IMR-90 (cell line): ENCODE data around the gene RASSF7. TPM values are rescaled to one million over a fixed set of nuclear protein-coding genes. Genes with fewer than 3 reads are reported as not detected.

Experiments used
- ATAC-seq: fragments of 200-7000 bp; cut with Tn5 transposase; 2 replicates; pipeline ENCODE4 v1.9.1; 2020; ENCODE audit warnings: low read depth, mild to moderate bottlenecking, moderate library complexity
- BruUV-seq: library from RNA; stranded (reverse); fragments of 400-500 nt; replicated peaks from 2 replicates; lab custom pipeline; 2021; lab: Mats Ljungman, UMichigan
- CTCF ChIA-PET: fragments of 300-600 bp; formaldehyde crosslinking; extraction: SDS; loops from one replicate; lab custom pipeline; 2021; ENCODE audit warnings: antibody characterized with exemption; lab: Yijun Ruan, JAX
- POLR2A ChIA-PET: fragments of 300-600 bp; sonication (Branson Sonifier 250); formaldehyde crosslinking; loops from one replicate; lab custom pipeline; 2022; ENCODE audit warnings: antibody characterized with exemption; ENCODE audit not compliant: unreplicated experiment; lab: Charles Lee
- DNase-seq: peaks from one replicate; pipeline ENCODE4 v3.0.0; 2013
- H2AFZ ChIP-seq: replicated peaks from 2 replicates; pipeline ENCODE3; 2013; ENCODE audit warnings: low read length, mild to moderate bottlenecking; ENCODE audit not compliant: poor library complexity
- H2AK5ac ChIP-seq: 2 replicates; pipeline ENCODE4 v1.6.1; 2013; ENCODE audit warnings: low read depth, low read length, inconsistent platforms
- H2AK9ac ChIP-seq: replicated peaks from 2 replicates; pipeline ENCODE3; 2013; ENCODE audit warnings: mild to moderate bottlenecking, low read depth, low read length, moderate library complexity; ENCODE audit not compliant: poor library complexity
- H2BK120ac ChIP-seq: 2 replicates; pipeline ENCODE4 v1.6.1; 2013; ENCODE audit warnings: low read depth, low read length, inconsistent platforms
- H2BK15ac ChIP-seq: 3 replicates; pipeline ENCODE4 v1.6.1; 2013; ENCODE audit warnings: low read depth, low read length, inconsistent platforms
- H2BK20ac ChIP-seq: 2 replicates; pipeline ENCODE4 v1.6.1; 2013; ENCODE audit warnings: low read depth, mild to moderate bottlenecking, inconsistent platforms, low read length, moderate library complexity
- H2BK5ac ChIP-seq: 2 replicates; pipeline ENCODE4 v1.6.1; 2013; ENCODE audit warnings: mild to moderate bottlenecking, low read depth, low read length, inconsistent platforms; ENCODE audit not compliant: poor library complexity, severe bottlenecking
- H3K14ac ChIP-seq: replicated peaks from 2 replicates; pipeline ENCODE4 v1.6.1; 2013; ENCODE audit warnings: low read depth, low read length, inconsistent platforms
- H3K18ac ChIP-seq: 2 replicates; pipeline ENCODE4 v1.6.1; 2013; ENCODE audit warnings: low read depth, low read length, control low read depth
- H3K23ac ChIP-seq: 2 replicates; pipeline ENCODE4 v1.6.1; 2013; ENCODE audit warnings: low read depth, low read length, inconsistent platforms
- H3K27ac ChIP-seq: 2 replicates; pipeline ENCODE4 v1.5.1; 2013; ENCODE audit warnings: mild to moderate bottlenecking, control low read depth, low read length; ENCODE audit not compliant: insufficient read depth
- H3K27me3 ChIP-seq: 2 replicates; pipeline ENCODE4 v1.6.1; 2013; ENCODE audit warnings: low read length; ENCODE audit not compliant: control insufficient read depth, insufficient read depth
- H3K36me3 ChIP-seq: 2 replicates; pipeline ENCODE4 v1.6.1; 2013; ENCODE audit warnings: low read length, mixed read lengths; ENCODE audit not compliant: control insufficient read depth, insufficient read depth
- H3K4ac ChIP-seq: 2 replicates; pipeline ENCODE4 v1.6.1; 2013; ENCODE audit warnings: low read depth, low read length, inconsistent platforms
- H3K4me1 ChIP-seq: 2 replicates; pipeline ENCODE4 v1.6.1; 2013; ENCODE audit warnings: low read length, mixed read lengths; ENCODE audit not compliant: control insufficient read depth, insufficient read depth
- H3K4me2 ChIP-seq: 2 replicates; pipeline ENCODE4 v1.6.1; 2013; ENCODE audit warnings: low read depth, mild to moderate bottlenecking, control low read depth, low read length, moderate library complexity
- H3K4me3 ChIP-seq: 2 replicates; pipeline ENCODE4 v1.5.1; 2013; ENCODE audit warnings: low read depth, mild to moderate bottlenecking, control low read depth, low read length, moderate library complexity; ENCODE audit not compliant: insufficient read depth
- H3K56ac ChIP-seq: 2 replicates; pipeline ENCODE4 v1.6.1; 2013; ENCODE audit warnings: low read length, inconsistent platforms; ENCODE audit not compliant: insufficient read depth; ENCODE audit errors: extremely low read depth
- H3K79me1 ChIP-seq, 2 experiments: 2 replicates each; pipeline ENCODE4 v1.6.1; 2013; ENCODE audit warnings: low read length in 2 of 2, inconsistent platforms in 1 of 2, low read depth in 1 of 2
- H3K9ac ChIP-seq: 2 replicates; pipeline ENCODE4 v1.6.1; 2013; ENCODE audit warnings: low read depth, low read length, control low read depth
- H3K9me1 ChIP-seq: 2 replicates; pipeline ENCODE4 v1.6.1; 2013; ENCODE audit warnings: low read length, inconsistent platforms; ENCODE audit not compliant: insufficient read depth
- H3K9me3 ChIP-seq: 2 replicates; pipeline ENCODE4 v1.6.1; 2013; ENCODE audit warnings: low read length; ENCODE audit not compliant: control insufficient read depth, insufficient read depth
- H4K20me1 ChIP-seq: 2 replicates; pipeline ENCODE4 v1.6.1; 2013; ENCODE audit warnings: low read length, inconsistent platforms; ENCODE audit not compliant: insufficient read depth
- H4K5ac ChIP-seq: 2 replicates; pipeline ENCODE4 v1.6.1; 2013; ENCODE audit warnings: mild to moderate bottlenecking, low read depth, low read length, control low read depth
- H4K8ac ChIP-seq, 2 experiments: 2 replicates each; pipeline ENCODE4 v1.6.1; 2013; ENCODE audit warnings: low read depth in 2 of 2, low read length in 2 of 2, control low read depth in 1 of 2, inconsistent platforms in 1 of 2
- H4K91ac ChIP-seq: 2 replicates; pipeline ENCODE4 v1.6.1; 2013; ENCODE audit warnings: low read depth, low read length, inconsistent platforms; ENCODE audit not compliant: insufficient read depth
- BHLHE40 ChIP-seq: fragments of 150-350 bp; IDR thresholded peaks from 2 replicates; pipeline ENCODE4 v1.6.1; 2016; ENCODE audit warnings: mild to moderate bottlenecking, low read depth, low read length
- CEBPB ChIP-seq: IDR thresholded peaks from 2 replicates; pipeline ENCODE4 v1.6.1; 2012; ENCODE audit warnings: low read depth, low read length, improper control_type of control experiment
- CHD1 ChIP-seq: IDR thresholded peaks from 2 replicates; pipeline ENCODE4 v1.6.1; 2012; ENCODE audit warnings: low read depth, low read length, improper control_type of control experiment
- FOS ChIP-seq: fragments of 150-350 bp; IDR thresholded peaks from 2 replicates; pipeline ENCODE4 v1.6.1; 2016; ENCODE audit warnings: low read depth, low read length
- MAFK ChIP-seq: IDR thresholded peaks from 2 replicates; pipeline ENCODE4 v1.6.1; 2012; ENCODE audit warnings: low read depth, low read length, improper control_type of control experiment
- MAZ ChIP-seq: IDR thresholded peaks from 2 replicates; pipeline ENCODE4 v1.6.1; 2012; ENCODE audit warnings: low read depth, mild to moderate bottlenecking, low read length, improper control_type of control experiment, moderate library complexity, borderline replicate concordance
- MXI1 ChIP-seq: IDR thresholded peaks from 2 replicates; pipeline ENCODE4 v1.6.1; 2012; ENCODE audit warnings: low read depth, mild to moderate bottlenecking, low read length, moderate library complexity, borderline replicate concordance
- NFE2L2 ChIP-seq: fragments of 150-350 bp; IDR thresholded peaks from 2 replicates; pipeline ENCODE4 v1.6.1; 2016; ENCODE audit warnings: low read depth, mild to moderate bottlenecking, low read length
- POLR2A ChIP-seq: IDR thresholded peaks from 2 replicates; pipeline ENCODE4 v1.6.1; 2012; ENCODE audit warnings: mild to moderate bottlenecking, low read depth, low read length
- RAD21 ChIP-seq: IDR thresholded peaks from 2 replicates; pipeline ENCODE4 v1.6.1; 2012; ENCODE audit warnings: low read length, improper control_type of control experiment
- RCOR1 ChIP-seq: IDR thresholded peaks from 2 replicates; pipeline ENCODE4 v1.6.1; 2012; ENCODE audit warnings: mild to moderate bottlenecking, low read length, improper control_type of control experiment; ENCODE audit not compliant: insufficient replicate concordance
- RFX5 ChIP-seq: IDR thresholded peaks from 2 replicates; pipeline ENCODE4 v1.8.0; 2012; ENCODE audit warnings: low read depth, mild to moderate bottlenecking, low read length, moderate library complexity
- SMC3 ChIP-seq: fragments of 150-350 bp; IDR thresholded peaks from 2 replicates; pipeline ENCODE4 v1.6.1; 2016; ENCODE audit warnings: low read depth, mild to moderate bottlenecking, antibody characterized with exemption, low read length, moderate library complexity
- WGBS, 2 experiments: methylation state at CpG; one replicate each; pipeline versions ENCODE4 v1.1.5 to v1.1.7; 2013; ENCODE audit warnings: missing lambda C conversion rate in 2 of 2; ENCODE audit not compliant: insufficient read length in 1 of 2; ENCODE audit errors: extremely low coverage in 2 of 2; 5-methylcytosine and 5-hydroxymethylcytosine counted together
- dilution Hi-C: fragments of 300-500 bp; cut with HindIII; formaldehyde crosslinking; loops from one replicate; pipeline ENCODE4 v1.14.3; 2018; ENCODE audit warnings: low sequenced_read_pairs; ENCODE audit not compliant: unreplicated experiment
- in situ Hi-C: fragments of 300-500 bp; cut with MboI; formaldehyde crosslinking; loops from 3 replicates; pipeline ENCODE4 v1.14.3; 2019; ENCODE audit warnings: low sequenced_read_pairs, inconsistent platforms, mixed read lengths
- intact Hi-C: fragments of 100-400 bp; cut with micrococcal nuclease; formaldehyde crosslinking; loops from 2 replicates; pipeline ENCODE4 v1.10.0; 2022
- polyA plus RNA-seq, 3 experiments: library from polyadenylated mRNA; depleted of rRNA; stranded (reverse); fragments of >200 nt; gene quantifications; 2 replicates each; pipeline ENCODE4 v1.2.3, GENCODE V29; 2012; ENCODE audit warnings: low replicate concordance in 1 of 3
- total RNA-seq: library from RNA; depleted of rRNA; stranded (reverse); fragments of >200 nt; gene quantifications from 2 replicates; pipeline ENCODE4 v1.2.3, GENCODE V29; 2012
- TF ChIP-seq, protein P1 (sequence below): fragments of 150-350 bp; IDR thresholded peaks from 2 replicates; pipeline ENCODE4 v1.6.1; 2017; ENCODE audit warnings: mild to moderate bottlenecking, antibody characterized with exemption, low read length, low read depth
- TF ChIP-seq, protein P2 (sequence below): conservative IDR thresholded peaks from 2 replicates; pipeline ENCODE4 v1.5.1; 2012; ENCODE audit warnings: mild to moderate bottlenecking, low read depth, low read length, improper control_type of control experiment

Gene RASSF7
- total and polyA plus RNA-seq, 2 of the 4 experiments (the other 2 are of a cell fraction), result 6.8 to 18.5 TPM

DNA sequence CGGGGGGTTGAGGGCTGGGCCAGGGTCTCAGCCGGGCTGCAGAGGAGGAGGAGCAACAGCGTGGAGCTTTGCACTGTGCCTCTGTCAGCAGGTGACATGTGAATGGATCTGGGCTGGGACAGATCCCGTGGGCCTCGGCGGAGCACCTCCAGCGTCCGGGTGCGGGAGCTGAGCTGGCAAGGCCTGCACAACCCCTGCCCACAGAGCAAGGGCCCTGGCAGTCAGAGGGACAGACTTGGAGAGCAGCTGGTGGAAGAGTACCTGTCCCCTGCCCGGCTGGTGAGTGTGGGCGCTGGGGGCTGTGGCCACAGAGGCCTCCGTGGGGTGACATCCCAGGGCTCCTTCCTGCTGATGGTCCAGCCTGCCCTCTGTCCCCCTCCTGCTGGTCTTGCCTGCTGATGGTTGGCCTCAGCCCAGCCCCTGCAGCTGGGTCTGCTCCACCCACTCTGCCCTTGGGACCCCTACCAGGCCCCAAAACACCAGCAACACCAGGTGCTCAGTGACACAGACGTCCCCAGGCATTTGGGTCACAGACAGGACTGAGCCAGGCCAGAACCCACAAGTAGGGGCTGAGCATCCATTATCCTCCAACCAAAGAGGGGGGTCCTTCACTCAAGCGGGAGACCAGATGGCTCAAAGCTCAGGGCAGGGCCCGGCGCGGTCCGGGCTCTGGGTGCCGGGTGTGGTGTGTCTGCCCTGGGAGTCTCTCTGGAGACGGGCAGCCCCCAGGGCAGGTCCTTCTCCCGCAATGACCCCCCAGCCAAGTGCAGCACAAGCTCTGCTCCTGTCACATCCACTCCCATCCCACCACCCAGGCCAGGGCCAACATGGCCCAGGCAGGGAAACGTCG, 20.0 kb upstream of the RASSF7 start:
- Histone ChIP-seq H3K14ac (no peak overlapping the region), H3K9ac (no peak overlapping the region), H4K8ac (no peak overlapping the region), H3K4me3 (no peak overlapping the region), H4K91ac (no peak overlapping the region), H3K9me1 (peaks cover 3% of the 10 kb centered on the region; the same call in 1 of the 2 replicates), H3K4me1 (peaks cover 10% of the 10 kb centered on the region), H2AK5ac (no peak overlapping the region), H2BK5ac (no peak overlapping the region), H3K56ac (no peak overlapping the region), H3K36me3 (peaks cover 1% of the 10 kb centered on the region; the same call in 1 of the 2 replicates), H3K4ac (no peak overlapping the region), H2AFZ (no peak overlapping the region), H4K5ac (no peak overlapping the region), H2BK20ac (no peak overlapping the region), H3K4me2 (no peak overlapping the region), H2BK120ac (no peak overlapping the region), H2AK9ac (no peak overlapping the region), H3K9me3 (no peaks in the 10 kb centered on the region), H2BK15ac (no peak overlapping the region), H3K23ac (no peak overlapping the region), H3K18ac (no peak overlapping the region), H3K27me3 (no peaks in the 10 kb centered on the region), H3K79me1 (peaks cover 0 to 3% of the 10 kb centered on the region in 2 experiments; a peak in 1 of 4 replicates), H3K27ac (no peak overlapping the region), H4K20me1 (no peaks in the 10 kb centered on the region; the same call in 1 of the 2 replicates)
- intact Hi-C loops (no loop called here), dilution Hi-C loops (no loop called here), in situ Hi-C loops (no loop called here)
- BruUV-seq, result no TSS peak
- DNase-seq, result no peak
- ChIA-PET POLR2A (no interaction called here), CTCF (no interaction called here)
- 75% methylated on average over 6 of the region's 23 CpGs; no CpG with 5 or more reads in 1 of the 2 experiments for WGBS, 2 experiments
- ATAC-seq, result no peak
- no peak for TF ChIP-seq POLR2A
- no peak for TF ChIP-seq CHD1
- TF ChIP-seq BHLHE40, result no peak
- TF ChIP-seq, protein P1, sequence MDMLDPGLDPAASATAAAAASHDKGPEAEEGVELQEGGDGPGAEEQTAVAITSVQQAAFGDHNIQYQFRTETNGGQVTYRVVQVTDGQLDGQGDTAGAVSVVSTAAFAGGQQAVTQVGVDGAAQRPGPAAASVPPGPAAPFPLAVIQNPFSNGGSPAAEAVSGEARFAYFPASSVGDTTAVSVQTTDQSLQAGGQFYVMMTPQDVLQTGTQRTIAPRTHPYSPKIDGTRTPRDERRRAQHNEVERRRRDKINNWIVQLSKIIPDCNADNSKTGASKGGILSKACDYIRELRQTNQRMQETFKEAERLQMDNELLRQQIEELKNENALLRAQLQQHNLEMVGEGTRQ, result no peak
- no peak for TF ChIP-seq RFX5
- TF ChIP-seq MAZ, result no peak
- TF ChIP-seq FOS, result no peak
- no peak for TF ChIP-seq NFE2L2
- TF ChIP-seq RCOR1, result no peak
- no peak for TF ChIP-seq CEBPB
- no peak for TF ChIP-seq MAFK
- TF ChIP-seq, protein P2, sequence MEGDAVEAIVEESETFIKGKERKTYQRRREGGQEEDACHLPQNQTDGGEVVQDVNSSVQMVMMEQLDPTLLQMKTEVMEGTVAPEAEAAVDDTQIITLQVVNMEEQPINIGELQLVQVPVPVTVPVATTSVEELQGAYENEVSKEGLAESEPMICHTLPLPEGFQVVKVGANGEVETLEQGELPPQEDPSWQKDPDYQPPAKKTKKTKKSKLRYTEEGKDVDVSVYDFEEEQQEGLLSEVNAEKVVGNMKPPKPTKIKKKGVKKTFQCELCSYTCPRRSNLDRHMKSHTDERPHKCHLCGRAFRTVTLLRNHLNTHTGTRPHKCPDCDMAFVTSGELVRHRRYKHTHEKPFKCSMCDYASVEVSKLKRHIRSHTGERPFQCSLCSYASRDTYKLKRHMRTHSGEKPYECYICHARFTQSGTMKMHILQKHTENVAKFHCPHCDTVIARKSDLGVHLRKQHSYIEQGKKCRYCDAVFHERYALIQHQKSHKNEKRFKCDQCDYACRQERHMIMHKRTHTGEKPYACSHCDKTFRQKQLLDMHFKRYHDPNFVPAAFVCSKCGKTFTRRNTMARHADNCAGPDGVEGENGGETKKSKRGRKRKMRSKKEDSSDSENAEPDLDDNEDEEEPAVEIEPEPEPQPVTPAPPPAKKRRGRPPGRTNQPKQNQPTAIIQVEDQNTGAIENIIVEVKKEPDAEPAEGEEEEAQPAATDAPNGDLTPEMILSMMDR, result no peak
- TF ChIP-seq RAD21, result no peak
- no peak for TF ChIP-seq SMC3
- no peak for TF ChIP-seq MXI1
